Rectal smooth muscle tissue (tissue), 1 donor: Measurements from ENCODE around the gene PYDC1.
A peak's percentile ranks its signal among the peaks of the same experiment; 100 is the strongest.
"Not testable (repeated sequence)": the region's sequence is repeated elsewhere in the genome, so short reads cannot be mapped to it uniquely, and the experiment has no call there.

Experiments
- H3K27ac ChIP-seq: one replicate; pipeline ENCODE4 v1.7.0; 2013; ENCODE audit warnings: low read depth, low read length, inconsistent platforms
- H3K27me3 ChIP-seq: one replicate; pipeline ENCODE4 v1.7.0; 2013; ENCODE audit warnings: low read length; ENCODE audit not compliant: control insufficient read depth, insufficient read depth
- H3K36me3 ChIP-seq: one replicate; pipeline ENCODE4 v1.7.0; 2013; ENCODE audit warnings: low read length; ENCODE audit not compliant: control insufficient read depth, insufficient read depth
- H3K4me1 ChIP-seq: one replicate; pipeline ENCODE4 v1.7.0; 2013; ENCODE audit warnings: low read length; ENCODE audit not compliant: control insufficient read depth, insufficient read depth
- H3K4me3 ChIP-seq: one replicate; pipeline ENCODE4 v1.7.0; 2013; ENCODE audit warnings: low read length
- H3K9ac ChIP-seq: one replicate; pipeline ENCODE4 v1.7.0; 2013; ENCODE audit warnings: low read length

The PYDC1 gene

GRCh38 chr16:31215287-31216162 lies 1.4 kb downstream of the PYDC1 start:
- peaks cover 10% of the 10 kb centered on the region for H3K4me1 ChIP-seq
- no peak overlapping the region for H3K27ac ChIP-seq
- H3K27me3 ChIP-seq = peaks cover 19% of the 10 kb centered on the region
- H3K4me3 ChIP-seq = peak overlapping the region; percentile 51
- no peak overlapping the region for H3K9ac ChIP-seq
- no peaks in the 10 kb centered on the region for H3K36me3 ChIP-seq

GRCh38 chr16:31214708-31215286 lies 2.1 kb downstream of the PYDC1 start:
- Histone ChIP-seq H3K4me1 (peaks cover 10% of the 10 kb centered on the region), H3K4me3 (peak overlapping the region; percentile 51), H3K36me3 (no peaks in the 10 kb centered on the region), H3K27me3 (peaks cover 19% of the 10 kb centered on the region), H3K27ac (no peak overlapping the region), H3K9ac (no peak overlapping the region)

GRCh38 chr16:31213877-31214707 lies 2.8 kb downstream of the PYDC1 start, which contains the start of gene TRIM72:
Gene TRIM72, plus strand, starts transcription at chr16:31214119. Its CDS starts 620 bp downstream, at chr16:31214739.
- Histone ChIP-seq H3K9ac (no peak within 1 kb of the TSS), H3K36me3 (no peaks in the 10 kb centered on the region), H3K27ac (no peak within 1 kb of the TSS), H3K27me3 (peaks cover 19% of the 10 kb centered on the region), H3K4me3 (peak within 1 kb of the TSS; percentile 51), H3K4me1 (peaks cover 10% of the 10 kb centered on the region)

GRCh38 chr16:31213342-31213741 lies 3.6 kb downstream of the PYDC1 start:
- peaks cover 10% of the 10 kb centered on the region for H3K4me1 ChIP-seq
- peaks cover 19% of the 10 kb centered on the region for H3K27me3 ChIP-seq
- no peak overlapping the region for H3K27ac ChIP-seq
- H3K4me3 ChIP-seq = no peak overlapping the region
- H3K9ac ChIP-seq = no peak overlapping the region
- H3K36me3 ChIP-seq = no peaks in the 10 kb centered on the region

GRCh38 chr16:31206776-31207175 lies 10.2 kb downstream of the PYDC1 start:
- no peak overlapping the region for H3K9ac ChIP-seq
- H3K27me3 ChIP-seq = no peaks in the 10 kb centered on the region
- H3K4me3 ChIP-seq = no peak overlapping the region
- H3K36me3 ChIP-seq = no peaks in the 10 kb centered on the region
- no peak overlapping the region for H3K27ac ChIP-seq
- no peaks in the 10 kb centered on the region for H3K4me1 ChIP-seq

- Histone ChIP-seq H3K4me1 (no peaks in the 10 kb centered on the region), H3K27ac (no peak overlapping the region), H3K4me3 (no peak overlapping the region), H3K27me3 (no peaks in the 10 kb centered on the region), H3K36me3 (no peaks in the 10 kb centered on the region), H3K9ac (no peak overlapping the region)
These were observed 11.9 kb downstream of the PYDC1 start for GRCh38 chr16:31204871-31205666.

- Histone ChIP-seq H3K4me1 (no peaks in the 10 kb centered on the region), H3K27me3 (no peaks in the 10 kb centered on the region), H3K9ac (peak within 1 kb of the TSS; percentile 26), H3K36me3 (no peaks in the 10 kb centered on the region), H3K27ac (no peak within 1 kb of the TSS), H3K4me3 (peak within 1 kb of the TSS; percentile 90)
These were observed 14.2 kb downstream of the PYDC1 start, which contains the start of gene PYCARD for GRCh38 chr16:31202414-31203375. Gene PYCARD, minus strand, starts transcription at chr16:31202760. Its CDS starts 70 bp downstream, at chr16:31202690.

GRCh38 chr16:31201582-31202413 lies 15.1 kb downstream of the PYDC1 start:
- Histone ChIP-seq H3K4me1 (no peaks in the 10 kb centered on the region), H3K36me3 (no peaks in the 10 kb centered on the region), H3K27me3 (no peaks in the 10 kb centered on the region), H3K4me3 (peak overlapping the region; percentile 90), H3K9ac (peak overlapping the region; percentile 26), H3K27ac (no peak overlapping the region)

GRCh38 chr16:31200821-31201568 lies 15.9 kb downstream of the PYDC1 start:
- H3K27me3 ChIP-seq = no peaks in the 10 kb centered on the region
- peak overlapping the region; percentile 90 for H3K4me3 ChIP-seq
- H3K36me3 ChIP-seq = peaks cover 5% of the 10 kb centered on the region
- no peaks in the 10 kb centered on the region for H3K4me1 ChIP-seq
- H3K27ac ChIP-seq = no peak overlapping the region
- no peak overlapping the region for H3K9ac ChIP-seq

- H3K9ac ChIP-seq, H3K4me3 ChIP-seq, H3K27me3 ChIP-seq, H3K27ac ChIP-seq, H3K36me3 ChIP-seq, H3K4me1 ChIP-seq: not testable (repeated sequence)
These were observed 16.8 kb downstream of the PYDC1 start for GRCh38 chr16:31200111-31200510.
